HEK293 (cell line): Measurements from ENCODE around the gene KIR3DL3.
"Not testable (repeated sequence)": the region's sequence is repeated elsewhere in the genome, so short reads cannot be mapped to it uniquely, and the experiment has no call there.

ENCODE experiments used
- TCF7L2 ChIP-seq: IDR thresholded peaks from 2 replicates; pipeline ENCODE4 v1.6.1; 2011; ENCODE audit warnings: low read depth, mild to moderate bottlenecking, inconsistent platforms, low read length, moderate library complexity, borderline replicate concordance
- ZFP3 ChIP-seq: fragments of 450-650 bp; formaldehyde crosslinking; IDR thresholded peaks from 2 replicates; pipeline ENCODE4 v1.5.1; 2016; ENCODE audit warnings: low read depth, missing biosample characterization, missing genetic modification characterization
- ZFP37 ChIP-seq: fragments of 450-650 bp; formaldehyde crosslinking; IDR thresholded peaks from 2 replicates; pipeline ENCODE4 v1.5.1; 2016; ENCODE audit warnings: missing biosample characterization, missing genetic modification characterization
- ZNF416 ChIP-seq: fragments of 450-650 bp; formaldehyde crosslinking; IDR thresholded peaks from 2 replicates; pipeline ENCODE4 v1.5.1; 2016; ENCODE audit warnings: missing biosample characterization, missing genetic modification characterization
- ZNF549 ChIP-seq: fragments of 450-650 bp; IDR thresholded peaks from 2 replicates; pipeline ENCODE4 v1.5.1; 2018; ENCODE audit warnings: missing biosample characterization, missing genetic modification characterization, mild to moderate bottlenecking, inconsistent platforms, moderate library complexity
- ZNF629 ChIP-seq: fragments of 450-650 bp; formaldehyde crosslinking; IDR thresholded peaks from 2 replicates; pipeline ENCODE4 v1.5.1; 2017; ENCODE audit warnings: missing biosample characterization, missing genetic modification characterization
- TF ChIP-seq, protein P1 (sequence below): fragments of 450-650 bp; formaldehyde crosslinking; IDR thresholded peaks from 2 replicates; pipeline ENCODE4 v1.5.1; 2016; ENCODE audit warnings: missing biosample characterization, missing genetic modification characterization
- TF ChIP-seq, protein P2 (sequence below): fragments of 450-650 bp; formaldehyde crosslinking; IDR thresholded peaks from 2 replicates; pipeline ENCODE4 v1.5.1; 2016; ENCODE audit warnings: missing biosample characterization, missing genetic modification characterization

GRCh38 chr19:54770511-54770910 lies 46.3 kb downstream of the KIR3DL3 start:
- not testable (repeated sequence) for TF ChIP-seq ZNF416 (tag by site-specific recombination); ZNF549 (tag by site-specific recombination); ZFP3 (tag by site-specific recombination); TCF7L2; ZNF629 (tag by site-specific recombination); ZFP37 (tag by site-specific recombination)
- TF ChIP-seq, protein P1, sequence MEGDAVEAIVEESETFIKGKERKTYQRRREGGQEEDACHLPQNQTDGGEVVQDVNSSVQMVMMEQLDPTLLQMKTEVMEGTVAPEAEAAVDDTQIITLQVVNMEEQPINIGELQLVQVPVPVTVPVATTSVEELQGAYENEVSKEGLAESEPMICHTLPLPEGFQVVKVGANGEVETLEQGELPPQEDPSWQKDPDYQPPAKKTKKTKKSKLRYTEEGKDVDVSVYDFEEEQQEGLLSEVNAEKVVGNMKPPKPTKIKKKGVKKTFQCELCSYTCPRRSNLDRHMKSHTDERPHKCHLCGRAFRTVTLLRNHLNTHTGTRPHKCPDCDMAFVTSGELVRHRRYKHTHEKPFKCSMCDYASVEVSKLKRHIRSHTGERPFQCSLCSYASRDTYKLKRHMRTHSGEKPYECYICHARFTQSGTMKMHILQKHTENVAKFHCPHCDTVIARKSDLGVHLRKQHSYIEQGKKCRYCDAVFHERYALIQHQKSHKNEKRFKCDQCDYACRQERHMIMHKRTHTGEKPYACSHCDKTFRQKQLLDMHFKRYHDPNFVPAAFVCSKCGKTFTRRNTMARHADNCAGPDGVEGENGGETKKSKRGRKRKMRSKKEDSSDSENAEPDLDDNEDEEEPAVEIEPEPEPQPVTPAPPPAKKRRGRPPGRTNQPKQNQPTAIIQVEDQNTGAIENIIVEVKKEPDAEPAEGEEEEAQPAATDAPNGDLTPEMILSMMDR (tag by site-specific recombination), result not testable (repeated sequence)
- TF ChIP-seq, protein P2, sequence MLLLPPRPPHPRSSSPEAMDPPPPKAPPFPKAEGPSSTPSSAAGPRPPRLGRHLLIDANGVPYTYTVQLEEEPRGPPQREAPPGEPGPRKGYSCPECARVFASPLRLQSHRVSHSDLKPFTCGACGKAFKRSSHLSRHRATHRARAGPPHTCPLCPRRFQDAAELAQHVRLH (tag by site-specific recombination), result not testable (repeated sequence)
